Measurements from ENCODE around the gene MLN.

DNA sequence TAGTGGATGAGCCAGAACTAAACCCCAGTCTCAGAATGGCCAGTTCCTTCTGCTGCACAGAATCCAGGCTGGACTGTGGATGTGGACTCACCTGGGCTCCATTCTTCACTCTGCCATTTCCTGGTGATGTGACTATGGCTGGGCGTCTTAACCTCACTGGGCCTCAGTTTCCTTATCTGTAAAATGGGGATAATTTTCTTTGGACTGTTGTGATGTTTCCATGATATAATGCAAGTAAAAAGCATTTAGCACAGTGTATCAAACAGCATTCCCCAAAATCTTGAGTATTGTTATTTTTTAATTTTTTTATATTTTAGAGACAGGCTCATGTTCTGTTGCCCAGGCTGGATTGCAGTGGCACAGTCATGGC is 51.2 kb downstream of the MLN start:
- TF ChIP-seq CTCF (IDR thresholded peaks at IDR 0.05) (no peak), POLR2A (IDR thresholded peaks at IDR 0.05) (no peak)

Measured in suprapubic skin (tissue), 3 donors.